Fibroblast of the aortic adventitia (primary cell): ENCODE measurements around the gene TRAM2. TPM values are rescaled to one million over a fixed set of nuclear protein-coding genes. Genes with fewer than 3 reads are reported as not detected.

Source experiments
- DNase-seq: peaks from one replicate; pipeline ENCODE4 v3.0.0-alpha.2; 2010; ENCODE audit warnings: low read depth
- H3K4me3 ChIP-seq: 2 replicates; pipeline ENCODE4 v1.5.1; 2011; ENCODE audit warnings: low read depth, mild to moderate bottlenecking, control low read depth, low read length, moderate library complexity
- CTCF ChIP-seq: IDR thresholded peaks from 2 replicates; pipeline ENCODE4 v1.5.1; 2011; ENCODE audit warnings: mild to moderate bottlenecking, low read length, control low read depth, inconsistent platforms; ENCODE audit not compliant: insufficient read depth
- total RNA-seq: library from RNA; depleted of rRNA; stranded (reverse); fragments of >200 nt; gene quantifications from 2 replicates; pipeline ENCODE4 v1.2.3, GENCODE V29; 2012; ENCODE audit warnings: low replicate concordance

The TRAM2 gene
- total RNA-seq, 1 donor = 128 TPM

DNA sequence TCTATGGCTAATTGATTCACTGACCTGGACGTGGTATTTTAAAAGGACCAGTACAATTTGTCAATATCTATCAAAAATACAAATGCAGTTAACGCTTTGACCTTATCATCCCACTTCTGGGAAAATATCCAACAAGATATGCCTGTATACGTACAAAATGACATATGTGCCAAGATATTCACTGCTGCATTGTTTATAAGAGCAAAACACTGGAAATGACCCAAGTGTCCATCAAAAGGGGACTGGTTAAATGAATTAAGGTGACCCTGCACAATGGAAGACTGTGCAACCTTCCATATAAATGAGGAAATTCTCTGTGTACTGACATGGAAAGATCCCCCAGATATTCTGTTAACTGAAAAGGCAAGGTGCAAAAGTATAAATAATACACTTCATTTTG lies 13.9 kb downstream of the TRAM2 start:
- H3K4me3 ChIP-seq = no peak overlapping the region
- DNase-seq = peak; percentile 56
- no peak for TF ChIP-seq CTCF

GRCh38 chr6:52560462-52560861 lies 16.4 kb downstream of the TRAM2 start:
- DNase-seq = no peak
- TF ChIP-seq CTCF = no peak
- H3K4me3 ChIP-seq = no peak overlapping the region

DNA sequence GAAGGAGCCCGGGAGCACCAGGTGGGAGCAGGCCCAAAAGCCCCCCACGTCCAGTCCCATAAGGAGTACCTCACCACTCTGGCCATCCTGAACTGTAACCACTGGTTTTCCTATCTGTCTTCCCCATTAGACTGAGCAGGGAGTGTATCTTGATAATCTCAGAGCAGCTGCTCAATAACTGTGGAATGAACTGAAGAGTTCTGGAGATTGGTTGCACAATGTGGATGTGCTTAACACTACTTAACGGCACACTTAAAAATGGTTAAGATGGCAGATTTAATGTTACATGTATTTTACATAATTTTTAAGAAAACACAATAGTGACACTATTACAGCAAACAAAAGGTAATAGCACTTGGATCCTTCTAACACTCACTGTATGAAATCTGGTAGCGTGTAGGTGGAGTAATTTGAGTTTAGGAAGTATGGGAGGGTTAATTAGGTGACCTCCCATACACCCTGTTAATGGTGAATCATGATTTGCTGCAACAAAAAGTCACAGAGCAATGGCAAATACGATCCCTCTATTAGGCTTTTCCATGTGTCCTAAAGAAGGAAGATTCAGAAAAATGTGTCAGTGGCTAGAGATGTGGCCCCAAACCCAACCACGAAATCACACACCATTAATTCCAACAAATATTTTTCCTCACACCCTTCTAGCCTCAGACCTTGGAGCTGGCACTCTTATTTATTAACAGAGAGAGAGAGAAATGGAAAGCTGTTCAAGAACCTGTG lies 18.4 kb downstream of the TRAM2 start:
- H3K4me3 ChIP-seq = no peak overlapping the region
- no peak for TF ChIP-seq CTCF
- peak; percentile 56 for DNase-seq

GRCh38 chr6:52557389-52558265 lies 19.2 kb downstream of the TRAM2 start:
- DNase-seq = peak; percentile 60
- no peak overlapping the region for H3K4me3 ChIP-seq

GRCh38 chr6:52555518-52556233 lies 21.2 kb downstream of the TRAM2 start:
- no peak for TF ChIP-seq CTCF
- DNase-seq = no peak
- H3K4me3 ChIP-seq = no peak overlapping the region

More at GRCh38 chr6:52557389-52558265, 19.2 kb downstream of the TRAM2 start:
- no peak for TF ChIP-seq CTCF

GRCh38 chr6:52554684-52555280 lies 22.1 kb downstream of the TRAM2 start:
- TF ChIP-seq CTCF = no peak
- DNase-seq = no peak
- H3K4me3 ChIP-seq = no peak overlapping the region
